COR-L47 (cell line): Measurements from ENCODE around the gene SLX9.
"Not testable (repeated sequence)": the region's sequence is repeated elsewhere in the genome, so short reads cannot be mapped to it uniquely, and the experiment has no call there.

ENCODE experiments used
- DNase-seq: peaks from one replicate; lab custom pipeline; 2025; lab: John Stamatoyannopoulos, UW

The SLX9 gene

GRCh38 chr21:44902268-44903049 is 37.4 kb upstream of the SLX9 start:
- no peak for DNase-seq

- DNase-seq: no peak
Observed at GRCh38 chr21:44903050-44903685, 36.7 kb upstream of the SLX9 start.

GRCh38 chr21:44903689-44904088 is 36.1 kb upstream of the SLX9 start:
- DNase-seq: no peak

GRCh38 chr21:44904141-44904923 is 35.5 kb upstream of the SLX9 start:
- DNase-seq: no peak

DNA sequence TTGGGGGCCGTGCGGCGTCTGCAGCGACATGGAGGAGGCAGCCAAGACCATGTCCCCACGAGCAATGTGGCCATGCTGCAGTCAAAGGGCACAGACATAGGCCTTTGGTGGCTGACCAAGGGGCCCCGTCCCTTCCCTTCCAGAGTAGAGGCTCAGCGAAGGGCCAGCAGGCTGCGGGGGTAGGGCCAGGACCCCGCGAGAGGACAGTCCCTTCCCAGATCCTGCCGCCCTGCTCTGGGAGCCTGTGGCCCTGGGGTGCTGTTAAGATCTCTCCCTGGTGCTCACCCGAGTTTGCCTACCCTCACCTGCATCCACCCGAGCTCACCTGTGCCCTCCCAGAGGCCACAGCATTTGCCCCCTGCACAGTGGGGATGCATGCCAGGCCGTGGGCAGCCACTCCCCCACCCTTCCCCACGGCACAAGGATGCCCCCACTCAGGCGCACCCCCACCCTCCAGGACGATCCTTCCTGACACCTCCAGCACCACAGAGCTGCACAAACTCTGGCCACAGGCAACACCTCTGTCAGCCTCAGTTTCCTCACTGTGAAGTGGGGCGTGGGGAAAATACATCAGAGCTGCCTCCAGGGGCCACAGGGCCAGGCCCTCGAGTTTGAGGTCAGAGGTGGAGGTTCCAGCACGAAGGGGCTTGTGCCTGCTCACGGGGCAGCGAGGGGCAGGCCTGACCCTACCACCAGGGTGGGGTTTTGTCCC is 34.7 kb upstream of the SLX9 start:
- no peak for DNase-seq

DNA sequence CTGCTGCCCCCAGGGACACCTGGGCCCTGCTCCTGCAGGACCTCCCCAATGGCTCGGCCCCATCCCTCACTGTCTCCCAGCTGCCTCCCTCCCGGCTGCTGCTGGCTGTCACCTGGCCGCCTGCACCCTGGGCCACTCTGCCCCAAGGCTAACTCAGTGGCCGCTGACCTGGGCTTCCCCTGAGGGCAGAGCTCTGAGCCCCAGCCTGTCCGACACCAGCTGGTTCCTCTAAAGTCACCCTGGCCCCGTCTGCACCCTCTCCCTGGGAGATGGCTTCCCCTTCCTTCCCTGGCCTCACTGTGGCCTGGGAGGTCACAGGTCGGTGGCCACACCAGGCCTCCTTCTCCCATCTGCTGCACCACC is 34.1 kb upstream of the SLX9 start:
- DNase-seq: no peak

GRCh38 chr21:44907225-44907965 is 32.4 kb upstream of the SLX9 start:
- DNase-seq: no peak

GRCh38 chr21:44907966-44908895 is 31.6 kb upstream of the SLX9 start:
- no peak for DNase-seq

DNA sequence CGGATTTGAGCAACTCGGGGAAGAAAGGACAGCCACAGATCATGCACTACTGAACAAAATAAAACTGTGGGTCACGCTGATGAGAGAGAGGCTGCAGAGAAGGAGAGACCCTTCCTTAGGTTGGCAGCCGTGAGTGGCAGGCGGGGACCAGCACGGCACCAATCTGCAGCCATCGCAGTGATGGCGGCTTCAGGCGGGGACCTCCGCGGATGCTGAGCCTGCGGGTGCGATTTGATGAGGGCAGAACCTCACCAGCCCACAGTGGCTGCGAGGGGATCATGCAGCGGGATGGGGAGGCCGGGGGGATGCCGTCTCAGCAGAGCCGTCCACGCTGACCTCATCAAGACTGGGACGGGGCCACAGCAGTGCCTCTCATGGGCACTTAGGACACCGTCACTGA is 30.9 kb upstream of the SLX9 start:
- DNase-seq: no peak

DNA sequence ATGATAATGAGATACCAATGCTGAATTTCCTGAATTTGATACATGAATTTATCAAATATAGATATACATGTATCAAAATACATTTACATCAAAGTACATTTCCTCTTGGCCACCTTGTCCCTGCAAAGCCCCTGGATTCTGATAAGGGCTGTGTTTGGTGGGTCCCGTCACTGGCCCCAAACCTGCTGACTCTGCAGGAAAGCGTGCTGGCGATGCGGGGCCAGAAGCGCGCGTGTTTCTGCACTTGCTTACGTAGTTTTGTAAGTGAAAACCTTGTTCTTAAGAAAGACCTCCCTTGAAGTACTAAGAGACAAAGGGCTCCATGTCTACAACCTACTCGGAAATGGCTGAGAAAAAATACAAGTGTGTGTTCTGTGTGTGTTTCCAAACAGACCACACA is 30.1 kb upstream of the SLX9 start:
- no peak for DNase-seq

DNA sequence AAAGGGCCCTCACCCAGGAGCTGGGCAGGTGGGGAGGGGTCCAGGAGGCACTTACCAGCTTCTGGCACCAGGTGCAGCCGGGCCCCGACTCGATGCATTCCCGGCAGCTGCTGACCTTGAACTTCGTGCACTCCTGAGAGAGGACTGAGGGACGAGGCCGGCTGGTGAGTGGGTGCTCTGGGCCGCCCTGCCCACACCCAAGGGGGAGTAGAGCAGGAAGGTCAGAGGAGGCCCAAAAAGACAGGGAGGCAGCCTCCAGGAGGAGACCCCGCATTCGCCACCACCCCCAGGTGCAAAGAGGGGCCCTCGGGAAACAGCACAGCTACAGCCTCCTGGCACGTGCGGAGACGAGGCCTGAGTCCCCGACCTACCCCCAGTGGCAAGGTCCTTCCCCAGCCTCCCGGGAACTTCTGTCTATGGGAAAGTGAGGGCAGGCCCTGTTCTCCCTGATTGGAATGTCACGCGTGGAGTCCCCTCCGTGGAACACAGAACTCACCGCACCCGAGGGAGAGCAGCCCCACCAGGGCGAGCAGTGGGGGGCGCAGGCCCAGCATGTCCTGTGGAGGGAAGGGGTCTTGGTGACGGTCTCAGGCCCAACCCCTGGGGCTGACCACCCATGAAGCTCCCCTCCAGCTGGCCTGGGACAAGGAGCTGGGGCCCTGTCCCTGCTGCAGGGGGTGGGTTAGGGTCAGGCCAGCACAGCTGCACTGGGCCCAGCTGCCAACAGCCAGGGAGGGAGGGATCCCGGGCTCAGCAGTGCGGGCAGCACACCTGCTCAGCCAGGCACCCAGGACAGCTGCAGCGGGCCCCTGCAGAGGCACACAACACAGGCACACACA is 29.4 kb upstream of the SLX9 start:
- DNase-seq: peak; percentile 13

DNA sequence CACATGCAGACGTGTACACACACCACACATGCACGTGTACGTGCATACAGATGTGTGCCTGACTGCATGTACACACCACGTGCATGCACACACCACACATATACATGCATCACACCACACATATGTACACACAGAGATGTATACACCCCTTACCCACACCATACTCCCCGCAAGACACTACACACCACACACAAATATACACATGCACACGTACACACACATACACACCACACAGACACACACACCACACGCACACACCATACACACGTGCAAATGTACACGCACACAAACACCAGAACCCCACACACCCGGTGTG is 28.8 kb upstream of the SLX9 start:
- DNase-seq: no peak

- DNase-seq: peak; percentile 87
Observed at GRCh38 chr21:44911384-44912157, 28.3 kb upstream of the SLX9 start.

- no peak for DNase-seq
Observed at GRCh38 chr21:44912158-44912473, 27.7 kb upstream of the SLX9 start.

DNA sequence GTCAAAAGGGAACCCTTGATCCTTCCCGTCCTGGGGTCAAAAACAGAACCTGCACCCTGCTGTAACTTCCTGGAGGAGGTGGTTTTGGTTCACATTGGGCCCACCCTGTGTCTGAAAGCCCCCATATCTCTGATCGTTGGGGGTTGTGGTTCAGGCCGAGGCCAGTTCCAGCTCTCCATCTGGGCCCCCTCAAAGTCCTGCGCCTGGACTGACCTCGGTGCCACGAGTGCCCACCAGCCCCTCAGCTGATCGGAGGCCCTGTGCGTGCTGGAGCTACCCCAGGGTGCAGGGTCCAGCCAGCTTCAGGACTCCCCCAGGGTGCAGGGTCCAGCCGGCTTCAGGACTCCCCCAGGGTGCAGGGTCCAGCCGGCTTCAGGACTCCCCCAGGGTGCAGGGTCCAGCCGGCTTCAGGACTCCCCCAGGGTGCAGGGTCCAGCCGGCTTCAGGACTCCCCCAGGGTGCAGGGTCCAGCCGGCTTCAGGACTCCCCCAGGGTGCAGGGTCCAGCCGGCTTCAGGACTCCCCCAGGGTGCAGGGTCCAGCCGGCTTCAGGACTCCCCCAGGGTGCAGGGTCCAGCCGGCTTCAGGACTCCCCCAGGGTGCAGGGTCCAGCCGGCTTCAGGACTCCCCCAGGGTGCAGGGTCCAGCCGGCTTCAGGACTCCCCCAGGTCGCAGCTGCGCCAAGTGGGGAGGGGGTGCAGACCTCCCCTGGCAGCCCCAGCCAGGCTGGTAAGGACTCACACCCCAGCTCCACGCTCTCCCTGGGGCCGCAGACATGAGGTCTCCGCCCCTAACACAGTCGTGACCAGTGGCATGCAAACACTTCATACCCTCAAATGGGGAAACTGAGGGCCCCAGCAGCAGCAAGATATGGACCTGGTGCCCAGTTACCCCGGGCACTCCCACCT is 27.1 kb upstream of the SLX9 start:
- DNase-seq: not testable (repeated sequence)

DNA sequence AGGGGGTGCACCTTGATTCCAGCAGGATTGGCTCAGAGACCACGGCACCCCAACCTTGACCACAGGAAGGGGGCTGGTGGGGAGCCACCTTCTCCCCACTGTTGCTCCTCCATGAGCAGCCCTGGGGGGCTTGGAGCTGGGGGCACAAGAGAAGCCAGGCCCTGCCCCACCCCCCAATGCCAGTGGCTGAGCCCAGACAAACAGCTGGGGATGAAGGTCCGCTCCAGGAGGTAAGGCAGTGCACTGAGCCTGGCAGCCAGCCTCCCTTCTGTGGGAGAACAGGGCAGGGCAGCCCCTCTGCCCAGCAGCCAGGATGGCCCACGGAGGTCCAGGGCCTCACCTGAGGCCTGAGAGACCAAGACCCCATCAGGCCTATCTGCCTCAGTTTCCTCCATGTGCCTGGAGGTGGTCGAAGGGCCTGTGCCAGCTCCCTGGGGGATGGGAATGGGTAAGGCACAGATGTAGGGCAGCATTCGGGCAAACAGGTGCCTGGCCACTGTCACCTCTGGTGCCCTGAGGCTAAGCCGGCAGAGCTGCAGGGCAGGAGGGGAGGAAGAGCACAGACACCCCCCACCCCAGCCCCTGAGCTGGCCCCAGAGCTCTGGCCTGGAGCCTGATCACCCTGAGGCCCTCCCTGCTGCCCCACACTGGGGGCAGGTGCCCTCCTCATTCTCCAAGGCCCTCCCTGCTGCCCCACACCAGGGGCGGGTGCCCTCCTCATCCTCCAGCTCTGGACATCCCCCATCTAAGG is 26.2 kb upstream of the SLX9 start:
- DNase-seq: no peak

DNA sequence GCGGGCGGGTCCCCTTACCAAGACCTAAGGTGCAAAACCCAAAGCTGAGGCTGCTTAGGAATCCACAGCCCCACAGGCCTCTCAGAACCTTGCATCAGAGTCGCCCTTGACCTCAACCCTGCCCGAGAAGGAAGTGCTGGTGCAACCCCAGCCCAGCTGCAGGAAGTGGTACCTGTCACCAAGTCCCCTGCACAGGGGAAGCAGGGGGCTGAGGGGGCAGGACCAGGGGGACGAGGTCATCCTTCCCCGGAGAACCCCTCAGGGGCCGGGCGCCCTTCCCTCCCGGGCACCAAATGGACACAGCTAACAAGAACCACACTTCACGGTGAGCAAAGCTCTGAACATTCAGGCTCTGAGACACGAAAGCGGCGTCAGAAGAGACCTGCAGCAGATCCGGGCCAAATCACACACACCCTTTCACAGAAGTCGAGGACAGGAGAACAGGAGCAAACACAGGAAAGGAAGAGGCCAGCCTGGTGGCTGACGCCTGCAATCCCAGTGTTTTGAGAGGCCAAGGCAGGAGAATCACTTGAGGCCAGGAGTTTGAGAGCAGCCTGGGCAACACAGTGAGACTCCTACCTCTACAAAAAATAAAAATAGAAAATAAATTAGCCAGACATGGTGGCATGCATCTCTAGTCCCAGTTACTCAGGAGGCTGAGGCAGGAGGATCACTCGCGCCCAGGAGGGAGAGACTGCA is 25.5 kb upstream of the SLX9 start:
- no peak for DNase-seq
